HEK293T (cell line): ENCODE results near the gene SMTNL2.

Experiments used
- CTCF ChIA-PET: fragments of 350-600 bp; formaldehyde crosslinking; extraction: SDS; loops from one replicate; lab custom pipeline; 2021; ENCODE audit warnings: antibody characterized with exemption, inconsistent platforms; lab: Yijun Ruan, JAX
- POLR2A ChIA-PET: fragments of 350-600 bp; formaldehyde crosslinking; extraction: SDS; loops from one replicate; lab custom pipeline; 2020; ENCODE audit warnings: antibody characterized with exemption, inconsistent platforms; lab: Yijun Ruan, JAX
- DNase-seq: peaks from one replicate; pipeline ENCODE4 v3.0.0; 2012; ENCODE audit warnings: mixed read lengths; ENCODE audit errors: extremely low spot score
- ARNT ChIP-seq: fragments of 450-650 bp; IDR thresholded peaks from 2 replicates; pipeline ENCODE4 v1.6.1; 2017; ENCODE audit warnings: mild to moderate bottlenecking
- BHLHE40 ChIP-seq: fragments of 450-650 bp; IDR thresholded peaks from 2 replicates; pipeline ENCODE4 v1.6.1; 2016; ENCODE audit warnings: mild to moderate bottlenecking, moderate library complexity, borderline replicate concordance
- CTBP1 ChIP-seq: fragments of 450-650 bp; IDR thresholded peaks from 2 replicates; pipeline ENCODE4 v1.6.1; 2016; ENCODE audit warnings: borderline replicate concordance
- ELF4 ChIP-seq: fragments of 450-650 bp; IDR thresholded peaks from 2 replicates; pipeline ENCODE4 v1.6.1; 2017; ENCODE audit warnings: antibody characterized with exemption
- FOXA1 ChIP-seq: fragments of 450-650 bp; IDR thresholded peaks from 2 replicates; pipeline ENCODE4 v1.6.1; 2016; ENCODE audit warnings: mild to moderate bottlenecking
- FOXK2 ChIP-seq: fragments of 450-650 bp; IDR thresholded peaks from 2 replicates; pipeline ENCODE4 v1.6.1; 2016; ENCODE audit warnings: mild to moderate bottlenecking
- FOXM1 ChIP-seq: fragments of 450-650 bp; IDR thresholded peaks from 2 replicates; pipeline ENCODE4 v1.6.1; 2017; ENCODE audit warnings: mild to moderate bottlenecking, borderline replicate concordance
- HDGF ChIP-seq: fragments of 450-650 bp; IDR thresholded peaks from 2 replicates; pipeline ENCODE4 v1.6.1; 2017; ENCODE audit warnings: antibody characterized with exemption, borderline replicate concordance
- L3MBTL2 ChIP-seq: fragments of 450-650 bp; conservative IDR thresholded peaks from 2 replicates; pipeline ENCODE4 v1.6.1; 2016; ENCODE audit warnings: mild to moderate bottlenecking
- LEF1 ChIP-seq: fragments of 450-650 bp; IDR thresholded peaks from 2 replicates; pipeline ENCODE4 v1.6.1; 2017; ENCODE audit warnings: mild to moderate bottlenecking, borderline replicate concordance
- NFRKB ChIP-seq: fragments of 450-650 bp; IDR thresholded peaks from 2 replicates; pipeline ENCODE4 v1.6.1; 2016; ENCODE audit warnings: mild to moderate bottlenecking, moderate library complexity
- SP1 ChIP-seq: fragments of 450-650 bp; IDR thresholded peaks from 2 replicates; pipeline ENCODE4 v1.6.1; 2017
- SUZ12 ChIP-seq: fragments of 450-650 bp; IDR thresholded peaks from 2 replicates; pipeline ENCODE4 v1.6.1; 2016; ENCODE audit warnings: mild to moderate bottlenecking
- TARDBP ChIP-seq: fragments of 450-650 bp; IDR thresholded peaks from 2 replicates; pipeline ENCODE4 v1.6.1; 2016
- ZNF384 ChIP-seq: fragments of 450-650 bp; IDR thresholded peaks from 2 replicates; pipeline ENCODE4 v1.6.1; 2016
- TF ChIP-seq, protein P1 (sequence below): fragments of 450-650 bp; IDR thresholded peaks from 2 replicates; pipeline ENCODE4 v1.6.1; 2016

Gene SMTNL2

DNA sequence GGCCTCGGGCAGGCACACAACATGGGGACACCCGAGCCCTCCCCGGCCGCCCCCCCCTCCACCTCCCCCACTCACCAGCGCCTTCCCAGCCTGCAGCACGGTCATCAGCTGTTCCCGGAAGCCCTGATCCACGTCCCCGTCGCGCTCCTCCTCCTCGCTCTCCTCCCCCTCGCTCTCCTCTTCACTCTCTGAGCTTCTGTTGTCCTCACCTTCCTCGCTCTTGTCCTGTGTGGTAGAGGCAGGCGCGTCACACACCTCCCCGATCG, 39.4 kb upstream of the SMTNL2 start:
- DNase-seq = no peak
- CTCF ChIA-PET = no interaction called here
- TF ChIP-seq HDGF (no peak), TARDBP (no peak), CTBP1 (no peak), BHLHE40 (no peak), FOXA1 (no peak), ARNT (no peak)
- TF ChIP-seq, protein P1, sequence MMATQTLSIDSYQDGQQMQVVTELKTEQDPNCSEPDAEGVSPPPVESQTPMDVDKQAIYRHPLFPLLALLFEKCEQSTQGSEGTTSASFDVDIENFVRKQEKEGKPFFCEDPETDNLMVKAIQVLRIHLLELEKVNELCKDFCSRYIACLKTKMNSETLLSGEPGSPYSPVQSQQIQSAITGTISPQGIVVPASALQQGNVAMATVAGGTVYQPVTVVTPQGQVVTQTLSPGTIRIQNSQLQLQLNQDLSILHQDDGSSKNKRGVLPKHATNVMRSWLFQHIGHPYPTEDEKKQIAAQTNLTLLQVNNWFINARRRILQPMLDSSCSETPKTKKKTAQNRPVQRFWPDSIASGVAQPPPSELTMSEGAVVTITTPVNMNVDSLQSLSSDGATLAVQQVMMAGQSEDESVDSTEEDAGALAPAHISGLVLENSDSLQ = no peak
- POLR2A ChIA-PET = interaction anchor here (1.9 kb wide), 1 partner anchor 10 kb away, joined by 12 read pairs; the partner anchor contains the start of gene MYBBP1A

DNA sequence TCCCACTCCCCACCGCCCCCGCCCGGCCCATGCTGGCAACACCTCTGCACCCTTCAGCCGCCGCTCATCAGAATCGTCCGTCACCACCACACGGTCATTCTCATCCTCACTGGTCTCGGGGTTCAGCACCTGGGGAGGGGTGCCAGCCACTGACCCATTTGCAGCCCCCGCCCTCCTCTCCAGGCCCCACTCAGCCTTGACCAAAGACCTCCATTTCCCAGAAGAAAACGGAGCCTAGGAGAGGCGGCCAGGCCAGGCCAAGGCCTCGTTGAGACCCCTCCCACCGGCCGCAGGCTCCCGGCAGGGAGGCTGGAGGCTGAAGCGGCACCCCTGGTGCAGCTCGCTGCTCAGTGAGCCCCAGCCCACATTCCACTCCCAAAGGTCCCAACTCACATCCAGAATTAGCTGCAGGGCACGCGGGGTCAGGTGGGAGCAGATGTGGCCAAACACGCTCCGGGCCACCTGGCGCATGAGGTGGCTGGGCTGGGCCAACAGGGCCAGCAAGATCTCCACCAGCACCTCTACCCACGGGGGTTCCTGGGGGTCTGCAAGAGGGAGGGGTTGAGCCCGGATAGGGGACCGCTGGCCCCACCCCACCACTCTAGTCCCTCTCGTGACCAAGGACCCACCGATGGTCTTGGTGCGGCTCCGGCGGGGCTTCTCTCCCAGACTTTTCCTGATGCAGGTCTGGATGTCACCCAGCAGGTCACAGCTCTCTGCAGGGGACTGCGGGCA, 38.9 kb upstream of the SMTNL2 start:
- ChIA-PET CTCF (no interaction called here), POLR2A (interaction anchor here (1.1 kb wide), 1 partner anchor 10 kb away, joined by 3 read pairs; the partner anchor contains the start of gene MYBBP1A)
- TF ChIP-seq NFRKB (no peak), TARDBP (no peak), ELF4 (no peak), L3MBTL2 (no peak), CTBP1 (no peak), SP1 (no peak), HDGF (no peak), ARNT (no peak), FOXK2 (no peak), FOXA1 (no peak), LEF1 (no peak), FOXM1 (no peak), BHLHE40 (no peak), ZNF384 (no peak), SUZ12 (no peak)
- TF ChIP-seq, protein P1 = no peak
- no peak for DNase-seq

DNA sequence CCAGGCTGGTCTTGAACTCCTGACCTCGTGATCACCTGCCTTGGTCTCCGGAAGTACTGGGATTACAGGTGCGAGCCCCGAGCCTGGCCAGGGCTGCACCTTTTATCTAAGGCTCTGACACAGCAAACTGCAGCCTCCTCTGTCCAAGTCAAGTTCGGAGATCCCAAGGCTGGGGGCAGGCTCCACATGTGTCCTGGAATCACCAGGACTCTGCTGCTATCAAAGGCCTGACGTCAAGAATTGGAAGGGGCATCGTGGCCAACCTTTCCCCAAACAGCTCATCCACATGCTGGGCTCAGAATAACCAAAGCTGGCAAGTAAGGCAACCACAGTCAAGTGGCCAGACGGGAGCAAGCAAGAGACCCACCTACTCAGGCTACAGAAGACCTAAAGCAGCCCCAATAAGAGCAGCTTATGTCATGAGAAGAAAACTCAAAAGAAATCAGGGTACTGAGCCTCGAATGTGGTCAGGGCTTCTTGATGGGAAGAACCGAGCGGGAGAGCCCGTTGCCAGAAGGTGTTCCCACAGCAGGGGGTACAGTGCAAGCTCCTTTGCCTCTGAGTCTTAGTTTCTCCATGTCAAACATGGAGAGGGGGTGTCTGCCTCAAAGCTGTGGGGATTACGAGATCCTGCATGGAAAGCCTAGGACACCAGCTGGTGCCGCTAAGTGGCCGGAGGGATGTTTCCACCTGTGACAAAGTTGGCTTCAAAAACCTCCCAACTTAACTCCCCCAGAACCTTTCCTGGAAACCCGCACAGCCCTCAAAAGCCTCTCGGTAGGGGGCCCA, 37.0 kb upstream of the SMTNL2 start:
- ChIA-PET CTCF (no interaction called here), POLR2A (interaction anchor here (1.1 kb wide), 1 partner anchor 8 kb away, joined by 3 read pairs; the partner anchor contains the start of gene MYBBP1A)
- no peak for DNase-seq
- TF ChIP-seq SP1 = no peak
- TF ChIP-seq FOXK2 = no peak
- TF ChIP-seq, protein P1 = no peak
- TF ChIP-seq ZNF384 = no peak
- no peak for TF ChIP-seq HDGF
- TF ChIP-seq NFRKB = no peak
- no peak for TF ChIP-seq ARNT
- no peak for TF ChIP-seq LEF1
- no peak for TF ChIP-seq L3MBTL2
- TF ChIP-seq CTBP1 = no peak
- no peak for TF ChIP-seq FOXA1
- TF ChIP-seq ELF4 = no peak
- no peak for TF ChIP-seq TARDBP
- no peak for TF ChIP-seq FOXM1
- no peak for TF ChIP-seq BHLHE40
- no peak for TF ChIP-seq SUZ12

DNA sequence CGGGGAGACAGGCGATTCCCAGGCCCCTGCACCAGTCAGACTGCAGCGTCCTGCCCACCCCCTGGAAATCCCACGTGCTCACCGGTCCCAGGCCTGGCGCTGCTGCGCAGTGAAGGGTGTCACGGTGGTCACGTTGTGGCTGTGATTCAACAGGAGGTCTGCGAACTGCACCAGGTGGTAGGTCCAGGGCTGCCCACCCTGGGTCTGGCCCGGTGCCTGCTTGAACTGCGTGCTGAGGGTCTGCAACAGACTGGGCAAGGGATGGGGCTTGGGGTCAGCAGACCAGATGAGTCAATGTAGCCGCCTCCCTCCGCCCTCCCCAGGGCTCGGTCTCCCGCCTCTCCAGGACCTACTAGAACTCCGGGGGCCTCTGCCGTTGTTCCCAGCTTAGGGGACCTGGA, 36.3 kb upstream of the SMTNL2 start:
- TF ChIP-seq BHLHE40 (no peak), ARNT (no peak), FOXA1 (no peak), LEF1 (no peak), FOXM1 (no peak), HDGF (no peak), TARDBP (no peak), CTBP1 (no peak)
- TF ChIP-seq, protein P1 = no peak
- no peak for DNase-seq
- POLR2A ChIA-PET = no interaction called here
- CTCF ChIA-PET = no interaction called here

DNA sequence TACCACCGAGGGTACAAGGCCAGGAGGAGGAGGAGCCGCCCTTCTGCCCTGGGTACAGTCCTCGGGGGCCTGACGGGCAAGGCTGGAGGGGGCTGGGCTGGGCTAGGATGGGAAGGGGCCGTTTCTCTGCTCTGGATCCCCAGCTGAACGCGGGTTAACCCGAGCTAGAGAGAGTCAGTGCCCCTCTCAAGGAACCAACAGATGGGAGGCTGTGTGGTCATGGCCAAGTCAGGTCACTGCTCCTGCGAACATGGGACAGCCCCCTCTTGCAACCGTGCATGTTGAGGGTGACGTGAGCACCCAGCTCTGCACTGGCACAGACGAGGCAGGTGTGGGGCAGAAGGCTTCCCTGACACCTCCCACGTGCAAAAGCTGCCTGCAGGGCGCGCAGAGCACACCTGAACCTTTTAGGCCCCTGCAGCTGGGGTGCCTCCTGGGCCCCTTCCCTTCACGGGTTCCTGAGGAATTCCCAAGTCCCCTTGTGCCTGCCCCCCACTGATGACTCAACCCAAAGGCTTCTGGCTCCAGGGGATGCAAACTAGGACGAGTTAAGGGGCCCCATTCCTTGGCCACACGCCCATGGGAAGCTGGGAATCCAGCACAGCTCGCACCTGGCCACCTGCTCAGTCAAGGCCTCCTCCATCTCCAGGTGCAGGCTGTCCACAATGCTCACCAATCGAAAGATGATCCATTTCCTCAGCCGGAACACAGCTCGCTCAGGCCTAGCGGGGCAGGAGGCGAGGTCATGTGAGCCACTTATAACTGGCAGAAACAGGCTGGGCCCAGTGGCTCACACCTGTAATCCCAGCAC, 35.4 kb upstream of the SMTNL2 start:
- ChIA-PET POLR2A (interaction anchor here (1.4 kb wide), 1 partner anchor 12 kb away, joined by 4 read pairs; no protein-coding TSS in a partner anchor), CTCF (interaction anchor here (0.5 kb wide), 1 partner anchor 18 kb away, joined by 3 read pairs; no protein-coding TSS in a partner anchor)
- TF ChIP-seq CTBP1 (no peak), FOXM1 (no peak), FOXA1 (no peak), ELF4 (no peak), LEF1 (no peak), ZNF384 (no peak), HDGF (no peak), SUZ12 (no peak), L3MBTL2 (no peak), SP1 (no peak), TARDBP (no peak), FOXK2 (no peak), BHLHE40 (no peak), NFRKB (no peak), ARNT (no peak)
- TF ChIP-seq, protein P1 = no peak
- DNase-seq = no peak
